ENCODE measurements around the gene ZMAT5.

Gene ZMAT5

GRCh38 chr22:29766632-29767170, at the start of gene ZMAT5:
Gene ZMAT5 (minus strand): TSS chr22:29767007. CDS start chr22:29748544, 18,463 bp downstream.
- peak; percentile 82 to 84 for DNase-seq (ENCODE audit: low read depth in 2 of 2)

GRCh38 chr22:29816539-29816938, 49.7 kb upstream of the ZMAT5 start:
- no peak for DNase-seq (ENCODE audit: low read depth in 2 of 2)

- no peak for DNase-seq (ENCODE audit: low read depth in 2 of 2)
These were observed 49.3 kb upstream of the ZMAT5 start for GRCh38 chr22:29816128-29816527.

GRCh38 chr22:29815580-29815979, 48.8 kb upstream of the ZMAT5 start:
- no peak for DNase-seq (ENCODE audit: low read depth in 2 of 2)

GRCh38 chr22:29814003-29814402, 47.2 kb upstream of the ZMAT5 start:
- DNase-seq (ENCODE audit: low read depth in 2 of 2) = no peak

GRCh38 chr22:29813563-29813962, 46.8 kb upstream of the ZMAT5 start:
- DNase-seq (ENCODE audit: low read depth in 2 of 2) = no peak

GRCh38 chr22:29813126-29813525, 46.3 kb upstream of the ZMAT5 start:
- no peak for DNase-seq (ENCODE audit: low read depth in 2 of 2)

GRCh38 chr22:29811377-29811776, 44.6 kb upstream of the ZMAT5 start:
- no peak for DNase-seq (ENCODE audit: low read depth in 2 of 2)

GRCh38 chr22:29810216-29810615, 43.4 kb upstream of the ZMAT5 start:
- no peak for DNase-seq (ENCODE audit: low read depth in 2 of 2)

- no peak for DNase-seq (ENCODE audit: low read depth in 2 of 2)
These were observed 39.4 kb upstream of the ZMAT5 start for GRCh38 chr22:29806196-29806595.

- no peak for DNase-seq (ENCODE audit: low read depth in 2 of 2)
These were observed 38.2 kb upstream of the ZMAT5 start for GRCh38 chr22:29804985-29805384.

- DNase-seq (ENCODE audit: low read depth in 2 of 2) = no peak
These were observed 36.4 kb upstream of the ZMAT5 start for GRCh38 chr22:29803190-29803589.

- no peak for DNase-seq (ENCODE audit: low read depth in 2 of 2)
These were observed 35.0 kb upstream of the ZMAT5 start for GRCh38 chr22:29801796-29802195.

GRCh38 chr22:29801153-29801552, 34.3 kb upstream of the ZMAT5 start:
- no peak for DNase-seq (ENCODE audit: low read depth in 2 of 2)

- DNase-seq (ENCODE audit: low read depth in 2 of 2) = no peak
These were observed 32.4 kb upstream of the ZMAT5 start for GRCh38 chr22:29799217-29799680.

- no peak for DNase-seq (ENCODE audit: low read depth in 2 of 2)
These were observed 32.0 kb upstream of the ZMAT5 start for GRCh38 chr22:29798801-29799200.

- DNase-seq (ENCODE audit: low read depth in 2 of 2) = no peak
These were observed 31.5 kb upstream of the ZMAT5 start for GRCh38 chr22:29798318-29798717.

GRCh38 chr22:29797351-29797750, 30.5 kb upstream of the ZMAT5 start:
- DNase-seq (ENCODE audit: low read depth in 2 of 2) = no peak

- DNase-seq (ENCODE audit: low read depth in 2 of 2) = no peak
These were observed 28.9 kb upstream of the ZMAT5 start for GRCh38 chr22:29795663-29796062.

GRCh38 chr22:29793396-29793795, 26.6 kb upstream of the ZMAT5 start:
- no peak for DNase-seq (ENCODE audit: low read depth in 2 of 2)

GRCh38 chr22:29790061-29790460, 23.3 kb upstream of the ZMAT5 start:
- no peak for DNase-seq (ENCODE audit: low read depth in 2 of 2)

GRCh38 chr22:29788339-29789279, 21.8 kb upstream of the ZMAT5 start:
- DNase-seq (ENCODE audit: low read depth in 2 of 2) = no peak

GRCh38 chr22:29787371-29787980, 20.7 kb upstream of the ZMAT5 start:
- DNase-seq (ENCODE audit: low read depth in 2 of 2) = no peak
